AG04449 (cell line): ENCODE results near the gene NTNG2.

Experiments used
- CTCF ChIA-PET: fragments of 350-600 bp; formaldehyde crosslinking; extraction: SDS; loops from one replicate; lab custom pipeline; 2021; ENCODE audit warnings: antibody characterized with exemption; lab: Yijun Ruan, JAX
- POLR2A ChIA-PET: fragments of 400-600, 350-600 bp; formaldehyde crosslinking; extraction: SDS; loops from one replicate; lab custom pipeline; 2020; ENCODE audit warnings: antibody characterized with exemption, inconsistent platforms; lab: Yijun Ruan, JAX
- DNase-seq: peaks from one replicate; pipeline ENCODE4 v3.0.0-alpha.2; 2010; ENCODE audit warnings: low read depth, low spot score
- H3K4me3 ChIP-seq: 2 replicates; pipeline ENCODE4 v1.5.1; 2011; ENCODE audit warnings: low read depth, mild to moderate bottlenecking, control low read depth, low read length
- TF ChIP-seq, protein P1 (sequence below): IDR thresholded peaks from one replicate; pipeline ENCODE4 v1.5.1; 2011; ENCODE audit warnings: mild to moderate bottlenecking, moderate library complexity, low read length, control low read depth, inconsistent platforms; ENCODE audit not compliant: insufficient read depth; ENCODE audit errors: missing control alignments

The NTNG2 gene

DNA sequence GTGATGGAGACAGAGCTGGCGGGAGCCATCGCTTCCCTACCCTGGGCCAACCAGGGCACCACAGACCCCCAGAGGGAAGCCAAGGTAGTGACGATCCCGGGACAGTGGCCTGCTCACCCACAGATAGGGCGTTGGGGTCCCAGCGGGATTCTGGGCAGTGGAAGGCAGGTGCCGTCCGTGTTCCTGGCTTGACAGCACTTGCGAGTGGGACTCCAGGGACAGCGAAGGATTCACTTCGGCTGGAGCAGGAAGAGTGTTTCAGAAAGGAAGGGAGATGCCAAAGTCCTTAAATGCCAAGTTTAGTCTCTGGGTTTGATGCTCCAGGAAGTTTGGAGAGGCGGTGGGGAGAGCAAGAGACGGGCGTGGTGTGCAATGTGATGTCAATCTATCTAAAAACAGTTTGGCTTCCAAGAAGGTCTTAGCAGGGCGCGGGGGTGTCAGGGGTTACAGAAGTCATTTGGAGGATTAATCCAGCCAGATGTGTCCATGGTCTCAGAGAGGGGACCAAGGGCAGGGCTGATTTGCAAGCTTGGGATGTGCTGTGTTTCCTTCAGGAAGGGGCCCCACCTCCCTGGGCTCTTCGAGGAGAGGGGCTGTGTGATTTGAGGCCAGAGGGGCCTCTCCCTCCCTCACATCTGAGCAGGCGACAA, 74.9 kb downstream of the NTNG2 start:
- H3K4me3 ChIP-seq, result no peak overlapping the region
- ChIA-PET POLR2A (no interaction called here), CTCF (interaction anchor here (0.7 to 9.9 kb wide), 43 partner anchors 10 to 491 kb away, joined by 3 to 333 read pairs (median 5); no protein-coding TSS in a partner anchor)
- no peak for DNase-seq
- TF ChIP-seq, protein P1, sequence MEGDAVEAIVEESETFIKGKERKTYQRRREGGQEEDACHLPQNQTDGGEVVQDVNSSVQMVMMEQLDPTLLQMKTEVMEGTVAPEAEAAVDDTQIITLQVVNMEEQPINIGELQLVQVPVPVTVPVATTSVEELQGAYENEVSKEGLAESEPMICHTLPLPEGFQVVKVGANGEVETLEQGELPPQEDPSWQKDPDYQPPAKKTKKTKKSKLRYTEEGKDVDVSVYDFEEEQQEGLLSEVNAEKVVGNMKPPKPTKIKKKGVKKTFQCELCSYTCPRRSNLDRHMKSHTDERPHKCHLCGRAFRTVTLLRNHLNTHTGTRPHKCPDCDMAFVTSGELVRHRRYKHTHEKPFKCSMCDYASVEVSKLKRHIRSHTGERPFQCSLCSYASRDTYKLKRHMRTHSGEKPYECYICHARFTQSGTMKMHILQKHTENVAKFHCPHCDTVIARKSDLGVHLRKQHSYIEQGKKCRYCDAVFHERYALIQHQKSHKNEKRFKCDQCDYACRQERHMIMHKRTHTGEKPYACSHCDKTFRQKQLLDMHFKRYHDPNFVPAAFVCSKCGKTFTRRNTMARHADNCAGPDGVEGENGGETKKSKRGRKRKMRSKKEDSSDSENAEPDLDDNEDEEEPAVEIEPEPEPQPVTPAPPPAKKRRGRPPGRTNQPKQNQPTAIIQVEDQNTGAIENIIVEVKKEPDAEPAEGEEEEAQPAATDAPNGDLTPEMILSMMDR, result no peak

DNA sequence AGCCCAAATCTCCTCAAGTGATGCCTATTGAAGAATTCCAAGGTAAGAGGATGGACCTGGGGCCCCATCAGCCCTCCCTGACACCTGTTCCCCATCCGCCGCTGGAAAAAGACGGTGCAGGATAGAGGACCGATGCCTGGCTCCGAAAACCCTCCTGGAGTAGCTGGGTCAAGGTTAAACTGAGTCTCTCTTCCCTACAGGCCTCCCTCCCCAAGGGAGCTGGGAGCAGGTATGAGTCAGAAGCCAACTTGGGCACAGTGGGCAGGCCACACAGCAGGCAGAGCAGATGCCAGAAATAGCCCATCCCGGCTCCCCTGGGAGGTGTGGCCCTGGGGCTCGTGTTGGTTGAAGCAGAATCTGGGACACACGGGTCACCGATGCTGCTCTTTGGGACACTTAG, 75.6 kb downstream of the NTNG2 start:
- ChIA-PET CTCF (interaction anchor here (1.1 to 9.9 kb wide), 15 partner anchors 10 to 489 kb away, joined by 3 to 333 read pairs (median 7); no protein-coding TSS in a partner anchor), POLR2A (no interaction called here)
- TF ChIP-seq, protein P1, result no peak
- no peak for DNase-seq
- H3K4me3 ChIP-seq, result no peak overlapping the region

DNA sequence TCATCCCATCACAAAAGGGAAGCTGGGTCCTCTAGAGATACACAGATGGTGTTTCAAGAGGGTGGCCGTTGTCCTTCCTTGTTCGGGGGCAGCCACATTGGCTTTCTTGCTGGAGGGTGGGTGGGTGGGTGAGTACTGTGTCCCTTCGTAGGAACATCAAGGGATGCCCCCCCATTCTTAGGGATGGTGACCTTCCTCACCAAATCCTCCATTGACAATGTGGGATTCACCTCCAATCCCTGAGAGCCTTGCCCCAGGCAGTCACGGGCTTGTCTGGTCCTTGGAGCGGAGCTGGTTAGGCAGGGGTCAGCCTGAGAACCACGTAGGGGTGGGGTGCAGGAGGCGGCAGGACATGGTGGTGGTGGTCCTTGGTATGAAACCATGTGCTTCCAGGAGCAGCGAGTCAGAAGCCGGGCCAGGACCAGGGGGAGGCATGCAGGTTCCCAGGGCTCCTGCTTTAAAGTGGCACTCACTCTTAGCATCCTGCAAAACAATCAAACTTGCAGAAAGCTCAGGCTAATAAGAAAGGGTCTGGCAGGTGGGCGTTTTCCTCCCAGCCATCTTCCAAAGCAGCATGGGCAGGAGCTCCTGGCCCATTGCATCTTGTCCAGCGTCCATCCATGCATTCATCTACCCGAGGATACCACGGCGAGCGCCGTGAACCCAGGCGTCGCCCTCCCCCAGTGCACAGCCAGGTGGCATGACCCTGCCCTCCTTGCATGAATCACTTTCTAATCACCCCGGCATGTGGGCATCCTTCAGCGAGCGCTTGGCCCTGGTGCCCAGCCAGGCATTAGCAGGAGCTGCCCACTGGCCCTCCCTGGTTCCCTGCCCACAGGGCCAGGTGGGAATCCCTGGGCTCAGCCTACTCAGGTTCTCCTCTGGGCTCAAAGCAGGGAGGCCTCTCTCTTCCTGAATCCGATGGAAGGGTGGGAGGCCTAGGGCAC, 76.4 kb downstream of the NTNG2 start:
- H3K4me3 ChIP-seq, result no peak overlapping the region
- DNase-seq, result no peak
- TF ChIP-seq, protein P1, result no peak
- CTCF ChIA-PET, result interaction anchor here (1.3 to 9.9 kb wide), 8 partner anchors 9 to 479 kb away, joined by 4 to 333 read pairs (median 24); no protein-coding TSS in a partner anchor
- POLR2A ChIA-PET, result interaction anchor here (0.6 kb wide), 1 partner anchor 784 kb away, joined by 4 read pairs; no protein-coding TSS in a partner anchor

DNA sequence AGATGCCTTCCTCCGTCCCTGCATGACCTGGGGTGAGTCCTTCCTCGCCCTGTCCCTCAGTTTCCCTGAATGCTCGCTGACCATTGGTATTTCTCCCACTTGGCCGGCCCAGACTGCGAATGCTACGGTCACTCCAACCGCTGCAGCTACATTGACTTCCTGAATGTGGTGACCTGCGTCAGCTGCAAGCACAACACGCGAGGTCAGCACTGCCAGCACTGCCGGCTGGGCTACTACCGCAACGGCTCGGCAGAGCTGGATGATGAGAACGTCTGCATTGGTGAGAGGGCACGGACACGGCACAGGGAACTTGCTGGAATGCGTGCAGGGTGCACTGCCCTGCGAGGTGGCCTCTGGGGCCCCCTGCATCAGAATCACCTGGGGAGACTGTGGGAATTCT, 77.1 kb downstream of the NTNG2 start:
- H3K4me3 ChIP-seq, result no peak overlapping the region
- POLR2A ChIA-PET, result interaction anchor here (0.6 kb wide), 1 partner anchor 785 kb away, joined by 4 read pairs; no protein-coding TSS in a partner anchor
- CTCF ChIA-PET, result interaction anchor here (1.3 to 9.9 kb wide), 9 partner anchors 9 to 480 kb away, joined by 4 to 333 read pairs (median 14); no protein-coding TSS in a partner anchor
- no peak for DNase-seq
- TF ChIP-seq, protein P1, result no peak

DNA sequence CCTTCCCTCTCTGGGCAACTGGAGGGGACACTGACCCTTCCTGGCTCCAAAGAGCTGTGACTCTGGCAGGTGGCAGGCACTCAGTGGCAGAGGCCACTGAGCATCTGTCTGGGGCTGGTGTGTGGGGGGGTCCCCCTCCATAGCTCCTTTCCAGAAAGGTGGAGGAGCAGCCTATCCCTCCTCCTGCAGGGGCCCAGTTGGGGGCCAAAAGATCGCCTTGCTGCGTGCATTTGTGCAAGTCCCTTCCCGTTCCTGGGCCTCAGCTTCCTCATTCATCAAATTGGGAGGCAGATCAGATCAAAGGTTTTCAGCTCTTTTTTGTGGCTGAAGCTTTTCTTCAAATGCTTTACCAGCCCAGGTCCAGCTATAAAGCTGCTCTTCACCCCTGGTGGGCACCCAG, 77.7 kb downstream of the NTNG2 start:
- CTCF ChIA-PET, result interaction anchor here (0.7 to 9.9 kb wide), 9 partner anchors 8 to 480 kb away, joined by 3 to 333 read pairs (median 10); no protein-coding TSS in a partner anchor
- no peak overlapping the region for H3K4me3 ChIP-seq
- TF ChIP-seq, protein P1, result no peak
- POLR2A ChIA-PET, result interaction anchor here (0.6 kb wide), 1 partner anchor 785 kb away, joined by 4 read pairs; no protein-coding TSS in a partner anchor
- no peak for DNase-seq
